Omental fat pad (tissue), 4 donors: Measurements from ENCODE around the gene FCAR. TPM values are rescaled to one million over a fixed set of nuclear protein-coding genes. Genes with fewer than 3 reads are reported as not detected.
"Not testable (repeated sequence)": the region's sequence is repeated elsewhere in the genome, so short reads cannot be mapped to it uniquely, and the experiment has no call there.

Source experiments
- ATAC-seq: fragments of 150-250 bp; one replicate; pipeline ENCODE4 v1.9.1; 2016; ENCODE audit warnings: mild to moderate bottlenecking, moderate library complexity; ENCODE audit not compliant: low FRiP score
- DNase-seq: peaks from one replicate; pipeline ENCODE4 v3.0.0-alpha.2; 2019; ENCODE audit warnings: low spot score
- CTCF ChIP-seq, 3 donors: fragments of 450-650 bp; IDR thresholded peaks; one replicate each; pipeline ENCODE4 v1.5.1; 2016 to 2017; ENCODE audit warnings: antibody characterized with exemption in 3 of 3, mild to moderate bottlenecking in 3 of 3, moderate library complexity in 2 of 3
- total RNA-seq, 4 donors: library from RNA; depleted of rRNA; stranded (reverse); fragments of >200 nt; gene quantifications; one replicate each; pipeline ENCODE4 v1.1.0, GENCODE V29; 2016

Gene FCAR
- total RNA-seq, 4 donors from 2014 or later = 5.5 to 11.2 (median 7.0) TPM

GRCh38 chr19:54905421-54905802 is 31.4 kb downstream of the FCAR start:
- no peak for TF ChIP-seq CTCF (IDR thresholded peaks at IDR 0.05)
- no peak for ATAC-seq
- no peak for DNase-seq

GRCh38 chr19:54905803-54906511 is 31.9 kb downstream of the FCAR start, which contains the start of gene NCR1:
Gene NCR1, plus strand, starts transcription at chr19:54906148. Its CDS starts 40 bp downstream, at chr19:54906188.
- DNase-seq (no peak), ATAC-seq (no peak)
- TF ChIP-seq CTCF (IDR thresholded peaks at IDR 0.05) = no peak

GRCh38 chr19:54906819-54907218 is 32.8 kb downstream of the FCAR start:
- no peak for ATAC-seq
- TF ChIP-seq CTCF (IDR thresholded peaks at IDR 0.05) = no peak
- no peak for DNase-seq

GRCh38 chr19:54907899-54908298 is 33.9 kb downstream of the FCAR start:
- DNase-seq = not testable (repeated sequence)

GRCh38 chr19:54916822-54917221 is 42.8 kb downstream of the FCAR start:
- no peak for TF ChIP-seq CTCF (IDR thresholded peaks at IDR 0.05)
- no peak for DNase-seq
- no peak for ATAC-seq

More at GRCh38 chr19:54907899-54908298, 33.9 kb downstream of the FCAR start:
- ATAC-seq = not testable (repeated sequence)

GRCh38 chr19:54918499-54918898 is 44.5 kb downstream of the FCAR start:
- no peak for DNase-seq
- ATAC-seq = no peak
- TF ChIP-seq CTCF (IDR thresholded peaks at IDR 0.05) = no peak

- DNase-seq, ATAC-seq: not testable (repeated sequence)
Observed at GRCh38 chr19:54919646-54920563, 45.9 kb downstream of the FCAR start.

GRCh38 chr19:54921082-54921481 is 47.0 kb downstream of the FCAR start:
- TF ChIP-seq CTCF (IDR thresholded peaks at IDR 0.05) = no peak
- no peak for DNase-seq
- ATAC-seq = no peak
